Stimulated activated naive B cell treated with anti-CD40 and anti-IgM and Interleukin-4, amounts not matched to agents 10 μg/mL and 1 μg/mL and 100 μg/mL, for 72 hours (primary cell): ENCODE data around the gene ERBB4.

Experiments
- ATAC-seq, 2 donors: fragments of 150-1000 bp; cut with Tn5 transposase; replicated peaks; 2 replicates each; pipeline ENCODE4 v1.10.0; 2021; ENCODE audit warnings: moderate library complexity in 1 of 2
- DNase-seq: peaks from one replicate; pipeline ENCODE4 v3.0.0; 2021
- H3K27ac Mint-ChIP-seq: one replicate; pipeline ENCODE4 v1.8.0; 2022; ENCODE audit warnings: mild to moderate bottlenecking, mixed read lengths
- H3K27me3 Mint-ChIP-seq, 2 donors: one replicate each; pipeline ENCODE4 v1.8.0; 2022; ENCODE audit warnings: mixed read lengths in 2 of 2
- H3K36me3 Mint-ChIP-seq, 2 donors: one replicate each; pipeline ENCODE4 v1.8.0; 2022; ENCODE audit warnings: mixed read lengths in 2 of 2, mild to moderate bottlenecking in 1 of 2
- H3K4me1 Mint-ChIP-seq, 2 donors: one replicate each; pipeline ENCODE4 v1.8.0; 2022; ENCODE audit warnings: mixed read lengths in 2 of 2, mild to moderate bottlenecking in 1 of 2
- H3K4me3 Mint-ChIP-seq, 2 donors: one replicate each; pipeline ENCODE4 v1.8.0; 2022; ENCODE audit warnings: mild to moderate bottlenecking in 2 of 2, mixed read lengths in 2 of 2, moderate library complexity in 1 of 2
- H3K9me3 Mint-ChIP-seq, 2 donors: one replicate each; pipeline ENCODE4 v1.8.0; 2022; ENCODE audit warnings: mixed read lengths in 2 of 2, mild to moderate bottlenecking in 1 of 2

ERBB4 gene

GRCh38 chr2:211331736-211332135 is 1206.9 kb downstream of the ERBB4 start:
- Mint-ChIP-seq H3K4me1 (no peaks in the 10 kb centered on the region), H3K4me3 (no peak overlapping the region), H3K27me3 (no peaks in the 10 kb centered on the region), H3K27ac (no peak overlapping the region), H3K9me3 (no peaks in the 10 kb centered on the region), H3K36me3 (no peaks in the 10 kb centered on the region)
- no peak for ATAC-seq
- DNase-seq, result no peak

- Mint-ChIP-seq H3K36me3 (no peaks in the 10 kb centered on the region), H3K27me3 (no peaks in the 10 kb centered on the region), H3K9me3 (peaks cover 0 to 5% of the 10 kb centered on the region in 2 donors), H3K4me3 (no peak overlapping the region), H3K27ac (no peak overlapping the region), H3K4me1 (no peaks in the 10 kb centered on the region)
- no peak for ATAC-seq
- no peak for DNase-seq
These were observed 1208.7 kb downstream of the ERBB4 start for GRCh38 chr2:211329882-211330281.

- Mint-ChIP-seq H3K4me3 (no peak overlapping the region), H3K36me3 (no peaks in the 10 kb centered on the region), H3K4me1 (no peaks in the 10 kb centered on the region), H3K9me3 (peaks cover 0 to 9% of the 10 kb centered on the region in 2 donors), H3K27ac (no peak overlapping the region), H3K27me3 (no peaks in the 10 kb centered on the region)
- no peak for DNase-seq
- ATAC-seq, result no peak
These were observed 1209.2 kb downstream of the ERBB4 start for GRCh38 chr2:211329421-211329820.

- DNase-seq, result no peak
- no peak overlapping the region for H3K27ac Mint-ChIP-seq
- peaks cover 1 to 11% of the 10 kb centered on the region in 2 donors for H3K9me3 Mint-ChIP-seq
- no peaks in the 10 kb centered on the region for H3K4me1 Mint-ChIP-seq
- H3K4me3 Mint-ChIP-seq, result no peak overlapping the region
- H3K27me3 Mint-ChIP-seq, result no peaks in the 10 kb centered on the region
- no peaks in the 10 kb centered on the region for H3K36me3 Mint-ChIP-seq
- no peak for ATAC-seq
These were observed 1210.5 kb downstream of the ERBB4 start for GRCh38 chr2:211328126-211328525.
